HG02981 (cell line): Measurements from ENCODE around the gene PLCG1.

Experiments
- ATAC-seq: cut with Tn5 transposase; IDR thresholded peaks from one replicate; pipeline ENCODE4 v1.9.1; 2021; ENCODE audit warnings: mild to moderate bottlenecking, moderate library complexity; ENCODE audit not compliant: unreplicated experiment

Gene PLCG1

DNA sequence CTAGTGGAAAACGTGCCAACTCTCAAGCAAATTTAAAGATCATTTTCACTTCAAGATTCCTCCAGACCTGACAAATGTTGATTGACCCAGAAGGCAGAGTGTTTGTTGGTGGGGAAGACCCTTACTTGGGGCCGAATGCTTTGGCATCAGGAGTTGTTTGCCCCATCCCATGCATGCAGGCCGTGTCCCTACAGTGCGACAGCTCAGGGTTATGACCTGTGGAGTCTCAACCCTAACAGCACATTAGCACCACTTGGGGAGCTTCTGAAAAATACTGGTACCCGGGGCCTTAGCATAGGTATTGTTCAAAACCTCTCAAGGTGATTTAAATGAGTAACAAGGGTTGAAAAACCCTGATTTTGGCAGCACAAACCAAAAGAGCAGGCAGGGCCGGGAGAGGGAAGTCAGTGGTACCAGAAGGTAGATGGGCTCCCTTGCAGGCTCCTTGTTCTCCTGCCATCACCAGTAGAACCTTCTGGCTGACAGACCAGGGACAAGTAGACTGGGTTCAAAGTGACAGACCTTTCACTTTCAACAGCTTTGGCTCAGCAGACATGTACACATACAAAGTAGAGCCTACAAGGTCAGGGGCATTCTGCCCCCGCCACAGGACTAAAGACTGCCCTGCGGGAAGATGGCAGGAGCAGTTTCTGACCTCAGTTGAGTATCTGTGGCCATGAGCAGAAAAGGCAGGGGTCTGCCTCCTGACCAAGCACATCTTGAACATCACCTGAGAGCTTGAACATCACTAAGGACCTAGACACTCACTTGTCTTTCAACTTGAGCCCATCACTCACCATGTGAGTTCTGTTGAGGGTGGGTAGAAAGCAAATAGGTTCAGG, 39.6 kb downstream of the PLCG1 start:
- ATAC-seq, result no peak

DNA sequence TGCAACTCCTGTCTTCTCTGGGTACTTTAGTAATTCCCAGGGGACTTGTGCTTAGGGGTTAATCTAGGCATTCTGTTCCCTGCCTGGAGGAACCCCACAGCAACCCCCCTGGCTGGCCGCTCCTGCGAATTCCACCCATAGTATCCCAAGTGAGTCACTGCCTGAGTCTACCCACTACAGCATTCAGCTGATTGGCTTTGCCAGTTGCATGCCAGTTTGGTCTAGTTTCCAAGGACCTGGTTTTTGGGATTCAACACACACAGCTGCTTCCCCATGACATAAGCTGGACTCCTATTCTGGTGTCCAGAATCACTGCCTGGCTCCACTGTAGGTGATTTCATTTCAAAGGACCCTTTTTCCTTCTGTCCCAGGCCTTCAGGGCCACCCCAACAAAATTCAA, 40.3 kb downstream of the PLCG1 start:
- ATAC-seq, result no peak

DNA sequence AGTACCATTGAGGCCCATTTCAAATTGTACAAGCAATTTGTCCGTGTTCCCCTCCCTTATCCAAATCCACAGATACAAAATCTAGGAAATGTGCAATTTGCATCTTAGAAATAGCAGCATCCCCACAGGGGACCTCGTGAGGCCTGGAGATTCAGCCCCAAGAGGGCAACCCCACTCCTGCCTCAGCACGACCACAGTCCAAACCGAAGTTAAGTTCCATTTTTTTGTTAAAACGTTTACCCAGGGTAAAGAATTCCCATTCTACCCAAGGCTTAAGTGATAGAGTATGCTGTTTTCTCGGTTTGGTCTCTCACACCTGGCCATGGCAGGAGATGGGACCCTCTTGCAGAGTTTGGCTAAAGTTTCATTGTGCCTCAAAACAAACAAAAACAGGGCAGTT, 41.2 kb downstream of the PLCG1 start:
- no peak for ATAC-seq

DNA sequence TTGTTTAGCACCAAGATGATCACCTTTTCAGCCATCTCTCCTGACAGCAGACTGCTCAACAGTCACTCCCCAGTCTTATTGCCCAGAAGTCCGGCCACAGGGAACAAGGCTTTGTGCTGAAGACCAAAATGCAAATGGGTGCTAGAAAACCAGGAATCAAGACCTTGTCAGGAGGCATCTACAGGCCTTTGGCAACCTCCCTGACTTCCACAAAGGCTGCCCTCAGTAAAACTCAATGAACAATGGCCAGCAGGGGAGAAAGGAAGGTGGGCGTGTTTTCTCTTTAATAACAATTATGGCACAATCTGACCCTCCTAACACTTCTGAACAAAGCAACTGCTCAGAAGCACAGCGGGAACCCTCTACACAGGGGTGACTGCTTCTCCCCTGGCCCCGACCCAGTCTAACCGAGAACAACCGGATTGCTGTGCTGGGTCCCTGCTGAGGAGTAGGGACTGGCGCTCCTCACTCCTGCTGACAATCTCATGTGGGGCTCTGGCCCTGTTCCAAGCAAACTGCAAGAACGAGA, 41.6 kb downstream of the PLCG1 start:
- no peak for ATAC-seq

DNA sequence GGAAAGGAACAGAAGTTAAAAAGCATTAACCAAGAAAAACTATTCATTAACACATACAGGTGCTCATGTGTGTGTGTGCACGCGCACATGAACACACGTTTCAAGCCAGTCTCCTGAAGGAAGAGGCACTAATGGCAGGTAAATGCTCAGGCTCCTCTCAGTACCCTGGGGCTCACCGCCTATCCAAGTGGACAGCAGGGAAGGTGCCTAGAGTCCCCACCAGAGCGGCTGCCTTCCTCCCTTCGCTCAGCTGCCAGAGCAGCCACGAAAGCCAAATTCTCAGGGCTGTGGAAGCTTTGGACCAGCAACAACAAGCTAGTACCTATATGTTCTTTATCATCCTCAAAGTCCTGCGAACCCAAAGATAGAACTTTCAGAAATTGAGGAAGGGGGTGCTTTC, 42.6 kb downstream of the PLCG1 start:
- ATAC-seq, result no peak

DNA sequence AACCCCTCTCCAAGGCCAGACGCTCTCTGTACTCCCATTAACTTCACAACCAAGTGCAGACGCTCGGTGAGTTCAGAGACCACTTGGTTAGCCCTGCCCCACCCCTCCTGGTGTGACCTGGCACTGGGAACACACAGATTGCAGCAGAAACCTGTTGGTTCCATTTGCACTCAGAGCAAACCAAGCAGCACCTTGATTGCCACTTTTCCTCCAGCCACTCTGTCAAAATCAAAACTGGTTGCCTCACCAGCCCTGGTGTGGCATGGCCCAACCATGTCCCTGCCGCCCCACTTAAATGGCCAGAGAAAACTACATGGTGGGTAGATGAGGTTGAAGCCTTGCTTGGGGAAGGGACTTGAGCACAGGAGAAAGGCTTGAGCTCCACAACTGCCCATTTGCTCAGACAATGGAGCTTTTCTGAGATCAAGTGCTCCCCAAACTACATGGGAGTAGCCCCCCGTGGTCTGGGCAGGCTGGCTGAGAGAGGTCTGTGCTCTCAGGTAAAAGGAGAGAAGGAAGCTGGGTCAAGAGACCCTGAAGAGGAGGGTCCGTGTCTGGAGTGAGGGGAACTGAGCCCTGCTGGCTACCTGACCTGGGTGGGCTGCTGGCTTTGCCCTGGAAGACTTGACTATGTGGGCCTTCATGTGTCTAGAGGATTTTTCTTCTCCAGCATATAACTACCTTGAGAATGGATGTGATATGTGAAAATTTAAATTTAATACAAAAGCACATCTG, 43.4 kb downstream of the PLCG1 start:
- no peak for ATAC-seq

DNA sequence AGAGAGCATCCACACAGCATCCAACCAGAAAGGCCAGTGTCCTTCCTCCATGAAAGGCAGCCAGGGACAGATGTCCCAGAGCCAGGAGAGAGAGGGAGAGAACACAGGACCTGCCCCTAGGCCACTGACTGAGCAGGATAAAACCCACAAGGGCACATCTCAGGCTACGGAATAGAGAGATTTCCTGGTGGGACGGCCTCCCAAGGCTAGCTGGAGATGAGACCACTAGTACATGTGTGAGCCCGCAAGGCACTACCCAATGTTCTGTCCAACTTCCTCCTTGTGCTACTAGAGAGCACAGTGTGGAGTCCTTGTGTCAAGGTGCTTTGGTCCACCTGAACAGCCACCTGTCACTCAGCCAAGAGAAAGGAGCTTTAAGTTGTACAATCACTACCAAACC, 44.2 kb downstream of the PLCG1 start:
- ATAC-seq, result no peak

DNA sequence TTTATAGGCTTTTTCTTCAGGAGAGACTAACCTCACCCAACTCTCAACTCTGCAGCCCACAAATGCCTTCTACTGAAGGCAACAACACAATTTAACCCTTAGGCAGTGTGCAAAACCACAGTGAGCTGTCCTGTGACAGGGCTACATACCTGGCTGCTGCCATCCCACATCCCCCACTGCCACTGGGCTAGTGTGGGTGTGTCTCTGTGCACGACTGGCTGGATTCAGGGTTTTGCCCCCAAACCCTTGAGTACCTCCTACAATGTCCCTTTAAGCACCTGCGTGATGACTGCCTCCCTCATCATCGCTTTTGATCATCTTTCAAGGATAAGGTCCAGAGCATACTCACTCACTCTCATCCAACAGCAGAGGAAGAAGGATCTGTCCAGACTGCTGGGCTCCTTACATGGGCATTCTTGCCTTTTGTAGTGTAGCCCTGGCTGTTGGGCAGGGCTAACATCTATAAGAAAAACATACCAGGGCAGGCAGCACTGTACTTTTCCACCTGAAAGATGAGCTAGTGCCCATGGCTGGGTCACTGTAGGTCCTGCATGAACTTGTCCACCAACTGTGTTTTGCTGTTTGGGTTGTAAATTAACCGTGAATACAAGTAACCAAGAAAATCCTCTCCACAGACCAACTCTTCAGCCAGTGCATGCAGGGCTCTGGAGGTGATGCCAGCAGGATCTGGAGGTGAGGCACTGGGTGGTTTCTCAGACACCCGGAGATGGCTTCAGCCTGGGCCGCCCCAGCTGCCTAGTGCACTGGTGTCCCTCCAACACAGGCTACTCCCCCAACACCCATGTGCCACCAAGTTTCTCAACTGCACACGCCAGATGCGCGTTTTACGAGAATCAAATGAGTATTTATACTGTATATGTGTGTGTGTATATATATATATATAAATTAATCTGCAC, 45.2 kb downstream of the PLCG1 start:
- no peak for ATAC-seq

DNA sequence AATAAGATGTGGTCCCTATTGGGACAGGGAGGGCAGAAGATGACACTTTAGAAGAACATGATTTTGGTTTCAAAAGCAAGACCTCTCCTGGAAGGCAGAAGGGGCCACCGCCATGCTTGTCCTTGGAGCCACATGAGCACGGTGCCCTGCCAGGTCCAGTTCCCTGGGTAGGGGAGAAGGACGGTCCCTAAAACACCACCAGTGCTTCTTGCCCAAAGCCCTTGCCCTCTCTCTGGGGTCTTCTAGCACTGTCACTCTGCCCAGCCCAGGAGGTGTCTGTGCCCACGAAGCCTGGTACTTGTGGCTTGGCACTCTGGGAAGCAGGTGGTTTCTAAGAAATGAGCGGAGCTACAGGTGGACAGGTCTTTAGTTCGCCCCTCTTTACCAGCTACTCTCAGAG, 46.0 kb downstream of the PLCG1 start:
- no peak for ATAC-seq

DNA sequence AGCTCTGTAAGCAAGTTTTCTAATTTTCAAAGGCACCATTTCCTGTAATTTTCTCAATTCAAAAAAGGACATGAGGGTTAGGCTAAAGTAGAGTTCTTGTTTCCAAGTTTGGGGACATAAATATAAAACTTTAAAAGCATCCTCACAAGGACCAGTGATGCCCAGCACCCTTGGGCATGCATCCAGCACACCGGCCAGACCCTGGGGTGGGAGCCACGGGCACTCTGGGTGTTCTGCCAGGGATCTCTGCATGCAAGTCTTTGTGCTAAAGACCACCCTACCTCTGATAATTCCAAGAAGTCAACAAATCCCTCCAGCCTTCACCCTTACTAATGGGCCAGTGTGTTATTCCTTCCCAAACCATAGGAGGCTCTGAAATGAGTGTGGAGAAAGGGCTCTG, 46.5 kb downstream of the PLCG1 start:
- no peak for ATAC-seq

DNA sequence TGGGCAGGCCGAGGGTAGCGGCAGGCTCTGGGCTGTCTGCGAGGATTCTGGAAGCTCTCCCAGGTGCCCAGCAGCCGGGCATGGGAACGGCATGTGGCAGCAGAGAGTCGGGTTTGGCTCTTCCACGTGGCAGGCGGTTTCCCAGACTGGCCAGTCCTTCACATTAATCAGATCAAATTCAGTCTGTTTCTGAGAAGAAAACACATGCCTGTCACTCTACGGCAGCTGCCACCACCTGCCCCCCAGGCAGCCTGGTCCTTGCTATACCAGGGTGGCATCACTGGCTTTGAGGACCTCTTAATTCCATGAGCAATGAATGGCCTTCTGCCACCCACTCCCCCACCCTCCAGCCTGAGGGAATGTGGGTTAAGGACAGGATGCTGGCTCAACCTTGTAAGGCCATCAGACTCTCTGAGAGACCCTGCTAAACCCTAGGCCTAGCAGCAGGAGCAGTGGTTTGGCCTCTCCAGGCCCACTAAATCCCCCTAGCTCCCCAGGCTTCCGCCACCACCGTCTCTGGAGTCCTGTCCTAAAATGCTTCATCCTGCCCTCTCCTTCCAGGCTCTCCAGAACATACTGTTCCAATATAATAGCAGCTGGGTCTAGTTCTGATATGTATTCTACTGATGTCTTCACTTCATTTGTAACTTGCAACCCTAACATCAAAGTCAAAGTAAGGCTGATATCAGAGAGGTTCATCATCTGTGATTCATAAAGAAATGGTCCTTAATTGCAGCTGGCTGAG, 47.8 kb downstream of the PLCG1 start:
- no peak for ATAC-seq

DNA sequence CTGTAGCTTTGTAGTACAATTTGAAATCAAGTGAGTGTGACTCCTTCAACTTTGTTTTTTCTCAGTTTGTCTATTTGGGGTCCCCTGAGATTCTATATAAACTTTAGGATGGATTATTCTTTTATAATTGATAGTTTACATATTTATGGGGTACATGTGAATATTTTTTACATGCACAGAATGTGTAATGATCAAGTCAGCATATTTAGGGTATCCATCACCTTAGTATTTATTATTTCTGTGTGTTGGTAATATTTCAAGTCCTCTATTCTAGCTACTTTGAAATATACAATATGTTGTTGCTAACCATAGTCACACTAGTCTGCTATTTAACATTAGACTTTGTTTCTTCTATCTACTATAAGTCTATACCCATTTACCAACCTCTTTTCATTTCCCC, 50.3 kb downstream of the PLCG1 start:
- ATAC-seq, result no peak

DNA sequence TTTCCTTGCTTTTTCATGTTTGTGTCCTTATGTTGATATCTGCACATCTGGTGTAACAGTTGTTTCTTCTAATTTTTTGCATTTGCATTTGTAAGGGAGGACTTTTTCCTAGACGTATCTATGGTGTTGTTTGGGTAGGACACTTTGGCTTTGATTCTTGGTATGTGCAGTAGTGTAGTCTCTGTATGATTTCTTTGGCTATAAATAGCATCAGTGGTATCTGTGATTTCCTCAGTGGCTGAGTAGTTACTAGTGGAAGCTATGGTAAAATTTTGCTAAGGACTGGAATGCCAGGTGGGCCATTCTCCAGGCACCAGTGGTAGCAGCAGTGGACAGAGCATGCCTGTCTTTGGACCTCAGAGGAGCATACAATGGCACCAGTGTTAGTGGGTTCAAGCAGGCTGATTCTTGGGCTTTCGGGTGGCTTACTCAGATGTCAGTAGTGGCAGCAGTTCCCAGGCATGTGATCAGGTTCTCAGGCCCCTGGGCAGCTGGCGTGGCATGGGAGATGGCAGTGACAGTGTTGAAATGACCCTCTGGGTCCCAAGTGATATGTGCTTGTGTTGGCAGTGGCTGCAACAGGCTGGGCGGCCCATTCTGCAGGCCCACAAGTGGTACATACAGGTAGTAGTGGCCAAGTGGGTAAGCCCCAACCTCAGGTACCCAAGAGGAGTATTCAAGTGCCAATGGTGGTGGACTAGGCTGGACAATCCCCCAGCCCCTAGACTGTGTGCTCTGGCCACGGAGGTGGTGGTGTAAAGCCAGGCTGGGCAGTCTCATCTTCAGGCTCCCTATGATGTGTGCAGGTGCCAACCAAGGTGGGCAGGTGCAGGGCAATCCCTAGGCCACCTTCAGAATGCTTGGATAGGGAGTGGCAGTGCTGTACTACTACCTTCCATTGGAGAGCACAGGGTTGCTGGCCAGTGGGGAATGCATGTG, 54.5 kb downstream of the PLCG1 start:
- ATAC-seq, result no peak

DNA sequence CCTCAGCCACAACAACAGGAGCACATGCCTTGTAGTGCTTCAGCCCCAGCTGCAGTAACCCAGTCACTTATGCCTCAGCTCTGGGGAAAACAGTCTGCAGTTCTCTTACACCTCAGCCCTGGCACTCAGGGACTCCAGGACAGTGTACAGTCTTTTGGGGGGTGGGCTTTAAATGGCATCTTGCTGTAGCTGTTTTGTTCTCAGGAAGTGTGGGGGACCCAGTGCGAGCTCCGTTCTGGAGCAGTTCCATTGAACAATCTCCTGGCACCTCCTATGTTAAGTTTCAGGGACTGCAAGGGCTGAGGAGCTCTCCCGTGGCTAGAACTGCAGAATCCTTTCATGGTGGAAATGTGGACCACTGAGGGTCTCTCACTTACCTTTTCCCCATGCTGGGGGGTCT, 55.2 kb downstream of the PLCG1 start:
- no peak for ATAC-seq

DNA sequence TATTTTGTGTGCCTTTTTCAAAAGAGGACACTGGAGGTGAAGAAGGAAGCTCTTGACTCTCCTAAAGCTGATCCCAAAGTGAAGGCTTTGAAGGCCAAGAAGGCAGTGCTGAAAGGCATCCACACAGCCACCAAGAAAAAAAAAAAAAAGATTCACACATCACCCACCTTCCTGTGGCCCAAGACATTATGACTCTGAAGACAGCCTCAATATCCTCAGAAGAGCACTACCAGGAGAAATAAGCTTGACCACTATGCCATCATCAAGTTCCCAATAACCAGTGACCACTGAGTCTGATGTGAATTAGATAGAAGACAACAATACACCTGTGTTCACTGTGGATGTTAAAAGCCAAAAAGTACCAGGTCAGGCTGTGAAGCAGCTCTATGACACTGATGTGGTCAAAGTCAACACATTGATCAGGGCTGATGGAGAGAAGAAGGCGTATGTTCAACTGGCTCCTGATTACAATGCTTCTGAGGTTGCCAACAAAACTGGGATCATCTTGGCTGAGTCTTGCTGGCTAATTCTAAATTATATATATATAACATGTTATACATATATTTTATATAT, 59.4 kb downstream of the PLCG1 start:
- ATAC-seq, result no peak

DNA sequence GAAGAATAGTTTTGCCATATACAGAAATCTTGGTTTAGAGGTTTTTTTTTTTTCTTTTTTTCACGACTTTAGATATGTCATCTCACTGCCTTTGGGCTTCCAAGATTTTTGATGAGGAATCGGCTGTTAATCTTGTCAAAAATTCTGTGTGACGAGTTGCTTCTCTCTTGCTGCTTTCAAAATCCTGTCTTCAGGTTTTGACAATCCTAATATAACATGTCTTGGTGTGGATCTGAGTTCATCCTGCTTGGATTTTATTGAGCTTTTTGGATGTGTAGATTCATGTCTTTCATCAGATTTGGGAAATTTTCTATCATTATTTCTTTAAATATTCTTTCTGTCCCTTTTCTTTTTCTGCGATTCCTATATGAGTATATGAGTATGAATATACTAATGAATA, 61.1 kb downstream of the PLCG1 start:
- no peak for ATAC-seq

DNA sequence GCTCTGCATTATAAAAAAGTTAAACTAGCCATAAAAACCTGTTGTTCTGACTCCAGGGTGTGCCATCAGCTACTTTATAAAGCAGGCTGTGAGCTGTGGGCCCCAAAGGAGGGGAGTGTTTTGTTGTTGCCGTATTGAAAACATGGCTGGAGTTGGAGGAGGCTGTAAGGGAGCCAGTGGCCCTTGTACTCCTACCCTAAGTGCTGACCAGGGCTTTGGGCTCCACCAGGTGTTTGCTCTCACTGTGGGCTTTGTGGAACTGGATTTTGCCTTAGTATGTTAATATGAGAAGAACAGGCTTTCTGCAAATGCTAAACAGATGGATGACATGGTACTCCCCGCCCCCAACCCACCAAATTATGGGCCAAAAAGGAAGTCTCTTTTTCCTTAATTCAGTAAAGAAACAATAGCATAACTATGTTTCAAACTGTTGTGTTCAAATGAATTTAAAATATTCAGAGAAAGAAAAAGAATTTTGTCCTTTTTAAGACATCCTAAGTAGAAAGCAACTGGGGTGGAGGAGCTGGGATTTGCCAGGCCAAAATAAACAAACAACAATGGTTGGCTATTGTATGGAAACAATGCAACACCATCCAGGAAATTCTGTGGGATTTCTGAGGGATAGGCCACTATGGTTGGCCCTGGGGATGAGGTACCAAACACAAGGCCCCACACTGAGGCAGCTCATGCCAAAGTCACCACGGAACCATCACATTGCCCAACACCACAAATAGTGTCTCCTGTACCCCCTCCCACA, 63.3 kb downstream of the PLCG1 start:
- no peak for ATAC-seq

DNA sequence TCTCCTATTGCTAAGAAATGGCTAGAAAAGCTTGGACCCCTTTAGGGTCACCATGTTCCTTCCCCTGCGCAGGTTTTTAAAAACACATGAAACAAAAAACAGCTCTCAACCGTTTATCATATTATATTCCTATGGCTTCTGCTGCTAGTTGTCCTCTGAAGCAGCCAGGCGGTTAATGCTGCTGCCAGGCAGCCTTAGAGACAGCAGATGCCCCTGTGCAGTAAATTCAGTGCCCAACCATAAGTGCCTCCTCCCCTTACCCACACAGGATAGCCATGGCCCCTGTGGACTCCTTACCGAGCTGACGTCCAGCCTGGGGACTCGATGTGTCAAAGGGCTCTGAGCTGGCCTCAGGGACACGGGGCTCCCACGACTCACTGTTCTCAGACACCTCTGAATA, 64.4 kb downstream of the PLCG1 start:
- ATAC-seq, result no peak
